NT2/D1 (cell line): ENCODE results near the gene STK38L.

Source experiments
- YY1 ChIP-seq: IDR thresholded peaks from 2 replicates; pipeline ENCODE4 v1.6.1; 2011; ENCODE audit not compliant: insufficient read length, insufficient read depth
- ZNF274 ChIP-seq: IDR thresholded peaks from 2 replicates; pipeline ENCODE4 v1.6.1; 2011; ENCODE audit warnings: mild to moderate bottlenecking, low read depth, low read length

- TF ChIP-seq YY1 (no peak), ZNF274 (no peak)
Observed at GRCh38 chr12:27324530-27324929, 80.4 kb downstream of the STK38L start.
